NAMALWA (cell line): ENCODE data around the gene GAB1.
A peak's percentile ranks its signal among the peaks of the same experiment; 100 is the strongest.

ENCODE experiments used
- DNase-seq: peaks from one replicate; pipeline ENCODE4 v3.0.0-alpha.2; 2015; ENCODE audit warnings: low spot score

Gene GAB1

DNA sequence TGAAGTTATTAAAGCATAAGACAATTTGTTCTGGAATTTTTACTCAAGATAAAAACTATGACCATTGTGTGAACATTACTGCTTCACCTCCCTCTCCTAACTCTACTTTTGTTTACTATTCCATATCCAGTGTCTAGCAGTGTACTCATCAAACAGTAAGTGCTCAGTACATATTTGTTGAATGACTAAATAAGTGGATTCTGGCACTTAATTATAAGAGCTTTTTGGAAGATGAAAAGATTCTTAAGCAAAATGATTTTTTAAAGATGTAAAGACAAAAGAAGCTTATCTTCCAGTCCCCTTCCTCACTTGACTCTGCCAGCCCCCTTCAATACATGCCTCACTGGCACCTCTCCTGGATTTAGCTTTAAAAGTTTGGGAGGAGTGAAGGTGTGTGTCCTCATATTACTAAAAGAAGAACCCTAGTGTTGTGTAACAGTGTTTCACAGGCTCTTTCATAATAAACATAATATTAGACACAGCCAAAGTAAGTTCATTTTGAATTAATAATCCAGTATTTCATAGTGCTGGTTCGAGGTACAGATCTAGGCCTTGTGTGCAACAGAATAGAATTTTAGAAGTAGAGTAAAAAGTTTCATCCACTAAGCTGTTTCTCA lies 53.0 kb downstream of the GAB1 start:
- no peak for DNase-seq

DNA sequence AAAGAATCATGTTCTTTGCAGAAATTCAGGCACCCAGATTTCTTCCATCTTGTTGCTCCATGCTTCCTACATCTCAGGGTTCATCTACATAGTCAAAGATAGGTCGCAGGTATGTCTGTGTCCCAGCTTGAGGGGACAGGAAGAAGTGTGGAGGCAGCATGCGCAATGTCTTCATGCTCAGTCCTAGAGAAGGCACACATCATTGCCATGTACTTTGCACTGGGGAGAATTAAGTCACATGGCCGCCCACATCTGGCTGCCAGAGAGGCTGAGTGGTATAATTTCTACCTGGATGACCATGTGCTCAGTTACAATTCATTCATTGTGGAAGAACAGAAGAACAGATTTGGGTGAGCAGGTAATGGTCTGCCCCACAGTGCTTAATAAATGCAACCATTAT lies 54.1 kb downstream of the GAB1 start:
- DNase-seq: peak; percentile 84

DNA sequence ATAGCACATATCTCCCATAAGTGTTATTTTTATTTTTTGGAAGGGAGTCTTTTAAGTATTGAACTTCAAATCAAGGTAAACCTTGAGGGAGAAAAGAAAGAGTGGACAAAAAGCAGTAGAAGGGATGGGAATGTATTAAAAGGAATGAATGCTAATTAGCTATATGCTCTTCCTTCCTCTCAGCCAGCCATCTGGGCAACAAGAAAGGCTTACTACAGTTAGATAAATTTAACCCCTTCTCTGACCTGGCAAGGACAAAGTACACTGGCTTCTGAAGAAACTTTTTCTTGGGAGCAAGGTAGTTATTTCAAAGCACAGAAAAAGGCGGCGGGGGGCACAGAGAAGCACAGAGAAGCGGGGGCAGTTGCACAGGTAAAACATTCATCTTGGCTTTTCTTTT lies 54.6 kb downstream of the GAB1 start:
- peak; percentile 74 for DNase-seq

DNA sequence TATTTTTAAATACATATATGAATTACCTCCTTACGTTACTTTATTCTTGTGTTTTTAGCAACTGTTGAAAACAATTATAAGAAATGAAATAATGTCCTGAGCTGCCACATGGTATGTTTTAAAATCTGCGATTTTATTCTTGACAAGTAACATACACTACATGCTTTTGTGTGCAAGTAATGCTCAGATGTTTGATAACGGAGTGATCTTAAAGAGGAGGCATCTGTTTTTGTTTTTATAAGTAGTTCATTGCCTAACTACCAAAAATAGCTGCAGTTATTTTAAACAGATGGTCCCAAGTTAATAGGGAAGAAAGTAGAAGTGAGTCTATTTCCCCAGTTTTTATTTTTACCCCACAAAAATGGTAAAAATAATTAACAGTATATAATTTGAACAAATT lies 55.2 kb downstream of the GAB1 start:
- peak; percentile 43 for DNase-seq

DNA sequence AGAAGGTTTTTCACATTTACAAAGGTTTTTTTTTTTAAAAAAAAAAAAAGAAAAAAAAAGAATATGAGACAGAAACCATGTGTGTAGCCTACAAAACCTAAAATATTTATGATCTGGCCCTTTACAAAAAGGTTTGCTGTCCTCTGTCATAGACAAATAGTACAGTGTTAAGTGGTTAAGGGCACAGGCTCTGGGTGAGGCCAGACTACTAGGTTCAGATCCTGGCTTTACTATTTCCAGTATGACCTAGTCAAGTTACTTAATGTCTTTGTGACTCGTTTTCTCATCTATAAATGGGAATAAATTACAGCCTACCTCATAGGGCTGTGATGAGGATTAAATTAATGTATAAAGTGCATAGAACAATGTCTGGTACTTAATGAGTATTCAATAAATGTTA lies 56.5 kb downstream of the GAB1 start:
- peak; percentile 22 for DNase-seq

DNA sequence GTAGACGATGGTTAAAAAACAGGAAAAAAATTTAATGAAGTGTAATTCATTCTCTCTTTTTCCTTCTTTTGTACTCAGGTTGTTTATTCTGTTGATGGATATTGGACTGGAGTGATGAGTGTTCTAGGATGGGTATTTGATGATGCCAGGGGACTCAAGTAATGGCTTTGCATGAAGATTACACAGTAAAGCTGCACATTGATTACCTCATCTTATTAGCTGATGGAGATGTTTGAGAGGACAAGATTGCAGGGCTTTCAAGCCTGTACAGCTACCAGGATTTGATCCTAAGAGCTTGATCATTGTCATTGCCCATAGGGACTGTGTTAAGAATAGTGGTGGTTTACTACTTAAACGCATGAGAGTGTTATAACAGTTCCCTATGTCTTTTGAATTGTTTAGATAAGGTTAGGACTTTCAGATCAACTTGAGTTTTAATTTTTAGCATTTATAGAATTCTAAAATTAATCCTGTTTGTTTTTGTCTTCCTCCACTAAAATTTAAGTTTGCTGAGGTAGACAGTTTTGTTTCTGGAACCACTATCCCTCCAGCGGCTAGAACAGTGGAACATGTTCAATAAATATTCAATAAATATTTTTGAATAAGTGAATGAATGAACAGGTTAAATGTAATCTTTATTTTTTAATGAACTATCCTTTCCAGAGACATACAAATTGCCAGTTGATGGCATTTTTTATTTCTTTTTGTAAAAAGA lies 58.2 kb downstream of the GAB1 start:
- no peak for DNase-seq

DNA sequence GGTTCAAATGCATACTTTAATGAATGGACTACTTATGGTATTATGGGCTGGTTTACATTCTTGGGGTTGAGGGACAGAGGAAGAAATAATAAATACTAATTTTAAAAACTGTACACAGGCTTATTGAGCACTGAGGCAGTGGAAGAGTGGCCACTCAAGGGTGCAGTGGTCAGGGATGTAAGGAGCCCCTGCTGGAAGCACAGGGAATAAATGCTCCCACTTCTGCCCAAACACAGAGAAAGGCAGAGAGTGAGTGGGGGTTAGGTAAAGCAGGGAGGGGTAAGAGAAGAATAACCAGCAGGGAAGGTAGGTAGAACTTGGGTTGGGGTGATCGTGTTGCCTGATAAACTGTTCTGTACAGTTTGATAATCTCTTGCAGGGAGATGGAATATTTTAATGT lies 60.0 kb downstream of the GAB1 start:
- no peak for DNase-seq

DNA sequence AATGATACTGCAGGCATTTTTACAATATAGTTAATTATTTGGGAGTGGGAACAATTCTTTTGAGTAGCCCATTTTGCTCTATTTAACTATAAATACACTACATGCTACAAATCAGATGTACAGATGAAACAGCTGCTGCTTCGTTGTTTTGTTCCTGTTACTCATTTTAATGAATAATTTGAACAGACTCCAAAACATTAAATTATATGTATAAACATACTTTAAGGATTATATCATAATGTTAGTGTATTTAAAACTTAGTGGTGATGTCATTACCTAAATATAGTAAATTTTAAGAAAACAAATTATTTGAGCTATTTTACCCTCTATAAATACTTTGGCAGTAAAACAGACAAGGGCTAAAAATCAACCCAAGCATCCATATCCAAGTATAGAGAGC lies 60.7 kb downstream of the GAB1 start:
- DNase-seq: no peak

DNA sequence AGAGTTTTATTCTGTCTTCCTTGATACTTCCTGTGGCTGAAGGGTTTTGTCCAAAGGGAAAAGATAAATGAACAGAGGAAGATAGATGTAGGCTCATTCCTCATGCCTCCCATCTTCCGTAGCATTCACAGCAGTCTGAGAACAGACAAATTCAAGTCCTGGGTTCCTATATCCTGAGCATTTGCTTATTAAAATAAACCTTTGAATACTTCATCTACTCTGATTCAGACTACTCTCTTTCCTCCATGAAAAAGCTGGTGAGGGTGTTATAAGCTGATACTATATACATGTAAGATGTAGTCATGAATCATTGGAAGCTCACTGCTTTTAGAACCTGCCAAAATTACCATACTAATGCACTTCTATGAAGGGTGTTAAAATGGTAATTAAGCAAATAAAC lies 61.2 kb downstream of the GAB1 start:
- peak; percentile 27 for DNase-seq

DNA sequence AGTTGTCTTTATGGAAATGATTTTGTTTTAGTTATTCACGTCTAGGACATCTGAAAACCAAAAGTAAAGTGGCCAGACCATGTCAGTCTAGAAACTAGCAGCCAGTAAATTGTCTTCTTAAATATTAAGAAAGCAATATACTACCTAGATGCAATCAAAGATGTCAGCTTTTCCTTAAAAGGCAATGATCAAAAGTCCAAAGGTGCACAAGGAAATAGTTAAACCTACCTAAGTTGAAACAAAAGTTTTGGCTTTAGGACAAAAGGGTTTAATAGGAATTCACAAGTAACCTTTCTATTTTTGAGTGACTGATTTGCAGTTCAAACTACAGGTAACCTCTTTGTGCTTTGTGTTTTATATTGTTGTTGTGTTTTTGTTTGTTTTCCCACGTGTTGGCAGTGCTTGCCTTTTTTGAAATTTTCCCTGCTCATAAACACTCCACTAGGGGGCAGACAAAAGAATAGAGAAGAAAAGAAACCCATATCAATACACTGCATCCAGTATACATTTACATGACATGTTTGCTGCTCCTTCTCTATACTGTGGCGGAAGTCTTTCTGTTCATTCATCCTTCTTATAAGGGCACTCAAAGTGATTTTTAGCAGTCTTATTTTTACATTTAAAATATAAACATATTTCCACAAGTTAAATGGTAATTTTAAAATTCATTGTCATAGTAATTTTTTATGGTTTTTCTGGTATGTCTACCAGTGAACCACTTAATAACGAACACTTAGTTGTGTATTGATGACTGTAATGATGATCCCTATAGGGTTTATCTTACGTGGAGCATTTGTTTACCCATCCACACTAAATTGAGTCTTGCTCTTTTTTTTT lies 62.7 kb downstream of the GAB1 start:
- DNase-seq: peak; percentile 88

DNA sequence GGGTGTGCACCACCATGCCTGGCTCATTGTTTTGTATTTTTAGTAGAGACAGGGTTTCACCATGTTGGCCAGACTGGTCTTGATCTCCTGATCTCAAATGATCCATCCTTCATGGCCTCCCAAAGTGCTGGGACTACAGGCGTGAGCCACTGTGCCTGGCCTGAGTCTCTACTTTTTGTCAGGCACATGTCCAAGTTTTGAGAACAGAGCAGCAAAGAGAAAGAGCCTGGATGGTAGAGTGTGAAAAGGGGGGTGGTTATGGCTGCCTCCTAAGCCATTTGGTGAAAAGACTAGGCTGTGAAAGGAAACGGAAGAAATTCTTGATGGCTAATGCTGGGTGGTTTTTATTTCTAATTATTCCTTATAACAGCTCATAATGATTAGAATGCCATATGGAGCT lies 63.4 kb downstream of the GAB1 start:
- DNase-seq: no peak

DNA sequence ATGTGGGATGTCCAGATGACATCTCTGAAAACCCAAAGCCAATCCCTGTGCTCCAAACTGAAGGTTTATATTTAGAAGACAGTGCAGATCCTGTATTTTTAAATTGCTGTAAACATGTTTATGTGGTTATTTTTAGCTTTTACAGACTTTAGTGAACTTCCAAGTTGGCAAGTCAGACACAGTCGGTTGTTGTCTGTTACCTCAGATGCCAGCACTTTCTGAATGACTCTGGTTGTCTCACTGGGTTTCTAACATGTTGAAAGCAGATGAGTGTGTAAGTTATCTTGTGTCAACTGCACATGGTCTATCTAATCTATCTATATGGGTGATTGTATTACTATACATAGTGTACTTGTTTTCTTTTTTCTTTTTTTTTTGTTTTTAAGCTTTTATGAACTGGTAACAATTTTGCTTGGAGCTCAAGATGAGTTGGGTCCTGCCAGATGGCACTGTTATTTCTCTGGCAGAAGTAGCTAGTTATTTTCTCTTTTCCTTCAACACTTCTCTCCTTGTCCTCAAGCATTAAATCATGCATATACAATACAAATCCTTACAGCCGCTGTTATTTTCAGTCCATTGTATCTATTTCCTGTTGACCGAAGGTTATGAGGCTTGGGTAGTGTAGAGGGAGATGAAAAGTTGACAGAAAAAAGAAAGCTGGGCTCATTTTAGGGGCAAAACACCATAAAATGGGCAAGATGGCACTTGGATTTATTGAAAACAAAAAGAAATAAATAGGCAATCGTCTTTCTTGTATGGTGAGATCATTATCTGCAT lies 66.3 kb downstream of the GAB1 start:
- DNase-seq: peak; percentile 67

DNA sequence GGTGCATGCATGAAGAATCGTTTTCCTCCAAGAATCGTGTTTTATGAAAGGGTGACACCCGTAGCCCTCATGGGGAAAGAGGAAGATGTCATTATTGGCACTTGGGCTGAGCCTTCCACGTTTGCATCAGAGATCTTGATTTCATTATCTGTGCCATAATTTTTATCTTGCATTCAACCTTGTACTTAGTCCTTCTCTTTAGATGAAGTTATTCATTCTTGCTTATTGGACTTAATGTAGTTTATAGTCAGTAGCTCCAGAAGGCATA lies 66.8 kb downstream of the GAB1 start:
- peak; percentile 81 for DNase-seq

DNA sequence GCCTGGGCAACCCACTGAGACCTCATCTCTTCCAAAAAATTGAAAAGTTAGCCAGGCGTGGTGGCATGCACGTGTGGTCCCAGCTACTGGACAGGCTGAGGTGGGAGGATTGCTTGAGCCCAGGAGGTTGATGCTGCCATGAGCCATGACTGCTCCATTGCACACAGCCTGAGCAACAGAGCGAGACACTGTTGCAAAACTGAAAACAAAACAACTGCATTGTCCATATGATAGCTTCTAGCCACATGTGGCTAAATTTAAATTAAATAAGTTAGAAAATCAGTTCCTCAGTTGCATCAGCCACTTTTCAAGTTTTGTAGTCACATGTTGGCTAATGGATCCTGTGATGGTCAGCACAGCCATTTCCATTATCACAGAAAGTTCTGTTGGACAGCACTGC lies 67.9 kb downstream of the GAB1 start:
- peak; percentile 94 for DNase-seq

DNA sequence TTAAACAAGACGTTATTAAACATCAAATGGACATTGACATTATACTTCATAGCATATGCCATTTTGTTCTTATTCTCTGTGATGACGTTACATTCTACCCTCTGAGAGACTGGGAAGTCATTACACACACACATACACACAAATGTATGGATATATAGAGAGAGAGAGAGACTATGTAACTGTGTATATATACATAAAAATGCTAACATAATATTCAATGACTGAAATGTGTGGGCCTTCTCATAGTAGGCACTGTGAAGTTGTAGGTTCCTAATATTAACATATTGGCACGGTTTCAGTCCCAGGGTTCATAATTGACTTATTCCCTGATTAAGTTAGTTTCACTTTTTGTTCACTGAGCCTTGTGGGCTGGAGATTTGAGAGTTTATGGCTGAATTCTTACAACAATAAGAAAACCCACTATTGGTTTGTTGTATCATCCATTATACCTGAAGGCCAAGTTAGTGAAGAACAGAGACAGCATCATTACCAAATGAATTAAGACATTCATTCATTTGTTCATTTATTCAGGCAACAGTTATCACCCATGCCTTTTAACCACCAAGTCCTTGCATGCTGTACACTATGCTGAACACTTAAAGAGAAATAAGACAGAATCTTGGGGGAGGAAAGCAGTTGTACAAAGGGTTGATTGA lies 68.5 kb downstream of the GAB1 start:
- DNase-seq: peak; percentile 69

DNA sequence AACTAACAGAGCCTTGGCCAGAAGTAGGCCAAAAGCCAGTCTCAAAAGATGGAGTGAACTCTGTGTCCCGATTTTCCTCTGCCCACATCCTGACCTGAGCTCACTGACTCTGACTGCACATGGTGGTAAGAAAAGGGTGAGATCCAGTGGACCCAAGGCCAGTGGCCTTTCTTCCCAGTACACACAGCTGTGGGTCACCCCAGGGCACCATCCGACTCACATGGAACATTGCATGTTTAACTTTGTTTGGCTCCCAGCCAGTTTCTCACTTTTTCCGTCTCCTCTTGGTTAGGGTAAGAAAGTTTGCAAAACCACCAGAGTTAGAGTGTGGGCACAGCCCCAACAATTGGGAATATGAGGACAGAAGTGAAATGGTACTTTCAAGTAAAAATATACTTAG lies 69.8 kb downstream of the GAB1 start:
- peak; percentile 79 for DNase-seq

DNA sequence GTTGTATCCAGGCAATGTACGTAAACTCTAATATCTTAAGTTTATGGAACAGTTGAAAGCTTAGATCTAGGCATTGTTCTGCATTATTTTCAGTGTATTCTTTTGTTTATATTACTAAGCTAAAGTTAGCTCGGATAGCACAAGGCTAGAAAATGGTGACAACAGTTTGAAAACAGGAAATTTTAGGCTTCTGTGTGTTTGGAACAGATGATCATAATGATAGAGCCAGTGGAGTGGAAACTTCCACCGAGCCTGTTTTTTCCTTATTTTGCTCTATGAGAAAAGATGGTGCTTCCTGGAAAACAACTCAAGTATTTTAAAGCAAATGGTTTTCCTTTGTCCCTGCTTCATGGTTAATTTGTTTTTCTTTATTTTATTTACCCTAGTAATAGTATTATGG lies 70.8 kb downstream of the GAB1 start:
- DNase-seq: peak; percentile 40

DNA sequence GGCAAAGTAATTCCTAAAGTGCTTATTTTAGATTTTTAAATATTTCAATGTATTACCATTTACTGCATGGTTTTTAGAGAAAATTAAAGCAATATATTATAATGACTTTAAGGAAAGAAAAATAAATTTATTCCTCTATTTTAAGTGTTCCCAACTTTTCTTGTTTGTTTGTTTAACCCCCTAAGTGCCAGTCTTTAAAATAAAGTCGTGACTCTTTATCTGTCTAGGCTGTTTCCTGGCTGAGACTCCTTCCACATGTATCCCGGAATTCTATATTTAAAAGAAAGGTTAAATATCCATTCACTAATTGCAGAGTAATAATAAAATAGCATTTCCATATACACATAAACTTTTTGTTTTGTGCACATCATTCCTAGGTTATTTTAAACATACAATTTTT lies 71.2 kb downstream of the GAB1 start:
- no peak for DNase-seq

DNA sequence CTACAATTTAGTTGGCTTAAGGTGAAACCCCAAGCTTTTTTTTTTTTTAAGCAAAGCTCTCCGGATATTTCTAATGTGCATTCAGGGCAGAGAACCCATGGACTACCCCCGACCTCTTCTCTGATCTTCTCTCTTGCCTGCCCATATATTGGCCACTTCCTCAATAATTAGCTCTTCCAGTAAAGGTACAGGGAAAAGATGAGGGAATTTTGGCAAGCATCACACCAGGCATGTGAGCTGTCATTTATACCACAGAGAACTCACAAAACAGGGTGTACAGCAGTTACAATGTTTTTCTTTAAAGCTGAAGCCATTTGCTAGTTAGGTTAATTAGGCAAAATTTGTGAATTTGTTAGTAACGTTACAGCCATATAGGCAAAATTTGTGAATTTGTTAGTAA lies 73.3 kb downstream of the GAB1 start:
- peak; percentile 18 for DNase-seq

DNA sequence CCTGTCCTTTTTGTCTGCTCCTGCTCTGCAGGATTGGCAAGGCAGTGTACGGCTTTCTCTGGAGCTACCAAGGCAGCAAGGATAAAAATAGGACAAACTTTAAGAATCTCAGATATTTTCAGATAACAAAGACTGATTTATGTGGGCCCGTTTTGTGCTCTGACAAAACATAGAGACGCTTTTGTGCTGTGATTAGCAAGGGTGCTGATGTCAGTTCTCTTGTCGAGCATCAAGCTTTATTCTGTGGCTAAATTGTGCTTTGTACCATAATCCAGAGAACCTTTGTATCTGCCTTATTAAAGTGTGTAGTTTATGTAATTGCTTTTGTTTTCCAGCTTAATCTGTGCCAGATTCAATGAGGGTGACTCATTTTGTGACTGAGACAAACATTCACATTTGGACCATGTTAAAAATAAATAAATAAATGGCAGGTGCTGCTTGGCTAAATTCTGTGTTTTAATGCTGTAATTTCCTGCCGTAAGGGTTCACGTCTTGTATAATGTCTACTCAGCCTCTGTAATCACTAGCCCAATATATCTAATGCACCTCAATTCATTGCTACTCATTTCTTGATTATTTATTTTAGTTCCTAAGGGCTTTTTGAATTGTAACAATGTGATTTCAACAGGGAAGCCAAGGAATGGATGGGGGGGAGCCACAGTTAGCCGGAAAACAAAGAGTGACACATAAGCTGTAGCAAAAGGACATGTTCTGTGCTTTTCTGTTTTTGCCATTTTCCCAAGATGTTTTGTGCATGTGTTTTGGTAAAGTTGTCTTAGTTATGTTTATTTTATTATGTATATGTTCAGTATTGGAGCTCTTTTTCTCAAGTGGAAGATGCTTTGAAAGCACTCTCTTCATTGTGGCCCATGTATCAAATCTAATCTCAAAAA lies 75.1 kb downstream of the GAB1 start:
- peak; percentile 81 for DNase-seq

DNA sequence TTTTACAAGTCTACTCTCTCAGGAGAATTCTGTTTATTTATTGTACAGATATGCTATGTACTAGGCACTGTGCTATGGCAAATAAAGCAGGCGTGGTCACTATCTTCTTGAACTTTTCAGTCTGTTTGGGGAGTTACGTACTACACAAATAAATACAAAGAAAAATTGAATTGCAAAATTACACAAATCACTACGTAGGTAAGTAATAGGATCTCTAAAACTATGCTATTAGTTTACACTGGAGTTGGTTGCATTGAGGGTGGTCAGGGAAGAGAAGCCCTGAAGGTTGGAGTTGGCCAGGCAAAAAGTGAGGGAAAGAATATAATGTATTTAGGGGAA lies 75.7 kb downstream of the GAB1 start:
- no peak for DNase-seq
